NCI-H187 (cell line): ENCODE results near the gene PAK6.

Source experiments
- DNase-seq, 2 experiments: peaks; one replicate each; lab custom pipeline; 2025; lab: John Stamatoyannopoulos, UW

PAK6 gene

DNA sequence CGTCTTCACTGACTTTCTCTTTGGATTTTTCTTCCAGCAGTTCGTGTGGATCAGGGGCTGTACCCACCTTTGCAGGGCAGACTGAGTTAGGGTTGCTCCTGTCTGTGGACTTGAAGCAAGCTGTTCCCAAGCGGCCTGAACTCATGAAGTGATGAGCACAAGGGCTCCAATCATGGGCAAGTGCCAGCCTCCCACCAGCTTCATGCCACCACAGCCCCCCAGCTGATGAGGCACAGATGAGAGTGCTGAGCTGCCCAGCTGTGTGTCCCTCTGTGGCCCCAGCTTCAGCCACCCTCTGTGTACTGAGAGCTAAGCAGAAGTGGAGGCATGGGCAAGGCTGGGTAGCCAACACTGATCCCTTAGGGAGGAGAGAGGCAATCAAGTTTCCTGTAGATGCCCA is 72.1 kb downstream of the PAK6 start:
- DNase-seq: no peak

DNA sequence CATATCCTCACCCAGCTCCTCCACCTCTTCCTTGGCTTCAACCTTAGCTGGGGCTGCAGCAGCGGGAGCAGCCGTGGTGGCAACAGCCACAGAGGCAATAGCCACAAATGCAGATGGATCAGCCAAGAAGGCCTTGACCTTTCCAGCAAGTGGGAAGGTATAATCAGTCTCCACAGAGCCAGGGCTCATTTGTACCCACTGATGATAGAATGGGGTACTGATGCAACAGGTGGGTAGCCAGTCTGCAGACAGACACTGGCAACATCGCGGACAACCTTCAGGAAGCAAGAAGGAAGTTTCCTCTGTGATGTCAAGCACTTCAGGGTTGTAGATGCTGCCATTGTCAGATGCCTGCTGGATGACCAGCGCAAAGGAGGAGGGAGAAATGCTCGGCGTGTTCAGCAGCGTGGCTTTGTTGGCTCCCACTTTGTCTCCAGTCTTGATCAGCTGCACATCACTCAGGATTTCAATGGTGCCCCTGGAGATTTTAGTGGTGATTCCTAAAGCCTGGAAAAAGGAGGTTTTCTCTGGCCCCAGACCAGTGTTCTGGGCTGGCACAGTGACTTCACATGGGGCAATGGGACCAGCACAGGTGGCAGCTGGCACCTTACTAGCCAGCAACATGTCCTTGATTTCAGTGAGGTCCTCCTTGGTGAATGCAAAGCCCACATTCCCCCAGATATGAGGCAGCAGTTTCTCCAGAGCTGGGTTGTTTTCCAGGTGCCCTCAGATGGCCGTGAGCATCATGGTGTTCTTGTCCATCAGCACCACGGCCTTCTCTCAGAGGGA is 73.7 kb downstream of the PAK6 start:
- no peak for DNase-seq

DNA sequence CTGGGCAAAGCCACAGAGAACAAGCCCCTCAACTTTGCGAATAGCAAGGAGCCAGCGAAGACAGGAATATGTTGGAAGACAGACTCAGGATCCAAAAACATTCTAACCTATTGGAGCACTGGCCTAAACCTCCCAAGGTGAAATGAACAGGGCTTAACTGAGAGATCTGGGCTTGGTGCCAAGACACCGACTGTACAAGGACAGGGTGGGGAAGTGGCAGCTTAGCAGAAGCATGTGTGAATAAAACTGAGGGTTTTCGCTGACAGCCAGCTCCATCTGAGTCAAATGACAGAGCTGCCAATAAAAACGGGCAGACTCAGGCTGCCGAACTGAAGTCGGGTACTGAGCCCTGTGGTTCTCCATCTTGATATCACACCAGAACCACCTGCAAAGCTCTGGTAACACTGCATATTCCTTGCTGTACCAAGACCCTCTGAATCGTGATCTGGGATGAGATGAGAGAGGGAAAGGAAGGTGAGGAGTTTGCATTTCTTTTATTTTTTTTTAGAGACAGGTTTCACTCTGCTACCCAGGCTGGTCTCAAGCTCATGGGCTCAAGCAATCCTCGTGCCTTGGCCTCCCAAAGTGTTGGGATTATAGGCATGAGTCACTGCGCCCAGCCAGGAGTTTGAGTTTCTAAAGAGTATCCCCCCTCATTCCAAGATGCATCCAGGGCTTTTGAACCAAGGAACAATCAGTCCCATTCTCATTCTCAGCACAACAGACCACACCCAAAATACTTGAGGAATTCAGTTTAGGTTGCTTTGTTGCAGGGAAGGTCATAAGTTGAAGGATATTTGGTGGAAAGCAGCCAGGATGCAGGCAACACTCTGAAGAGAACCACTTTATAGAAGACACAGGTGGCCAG is 74.9 kb downstream of the PAK6 start:
- DNase-seq: peak in 1 of 2 experiments; percentile 63

DNA sequence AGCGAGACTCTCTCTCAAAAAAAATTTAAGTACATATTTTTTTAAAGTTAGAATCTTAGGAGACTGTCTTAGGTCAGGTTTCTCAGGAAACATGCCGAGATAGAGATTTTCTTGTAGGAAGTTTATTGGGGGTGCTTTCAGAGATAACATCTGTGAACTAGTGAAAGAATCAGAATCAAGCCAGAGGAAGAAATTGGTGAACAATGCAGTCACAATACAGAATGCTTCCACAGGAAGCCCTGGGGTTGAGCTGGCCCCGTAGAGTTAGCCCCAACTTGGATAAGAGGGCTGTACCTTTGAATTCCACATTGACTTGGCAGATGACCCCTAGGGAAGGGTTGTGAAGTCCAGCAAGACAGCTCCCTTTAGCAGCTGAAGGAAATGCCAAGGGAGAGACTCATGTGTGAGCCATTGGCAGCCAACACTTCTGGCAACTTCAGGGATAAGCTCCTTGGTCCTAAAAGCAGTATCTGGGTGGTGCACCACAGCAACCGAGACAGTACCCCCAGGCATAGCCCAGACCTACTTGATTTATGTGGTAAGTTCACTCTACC is 75.9 kb downstream of the PAK6 start:
- no peak for DNase-seq

DNA sequence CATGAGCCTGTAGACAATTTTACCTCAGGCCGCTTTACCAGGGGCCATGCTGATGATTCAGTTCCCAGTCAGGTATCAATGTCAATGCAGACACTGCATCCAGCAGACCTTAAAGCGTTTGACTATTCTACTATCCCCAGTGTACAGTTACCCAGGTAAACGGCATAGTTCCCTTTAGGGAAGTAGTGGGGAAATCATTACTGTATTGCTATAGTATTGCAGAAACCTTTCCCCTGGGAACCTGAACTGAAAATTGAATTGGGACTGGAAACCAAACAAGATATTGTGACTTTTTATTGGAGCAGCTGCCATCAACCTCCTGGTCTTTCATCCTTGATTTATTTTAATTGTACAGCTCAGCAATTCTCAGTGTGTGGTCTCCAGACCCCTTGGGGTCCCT is 78.1 kb downstream of the PAK6 start:
- DNase-seq: no peak

DNA sequence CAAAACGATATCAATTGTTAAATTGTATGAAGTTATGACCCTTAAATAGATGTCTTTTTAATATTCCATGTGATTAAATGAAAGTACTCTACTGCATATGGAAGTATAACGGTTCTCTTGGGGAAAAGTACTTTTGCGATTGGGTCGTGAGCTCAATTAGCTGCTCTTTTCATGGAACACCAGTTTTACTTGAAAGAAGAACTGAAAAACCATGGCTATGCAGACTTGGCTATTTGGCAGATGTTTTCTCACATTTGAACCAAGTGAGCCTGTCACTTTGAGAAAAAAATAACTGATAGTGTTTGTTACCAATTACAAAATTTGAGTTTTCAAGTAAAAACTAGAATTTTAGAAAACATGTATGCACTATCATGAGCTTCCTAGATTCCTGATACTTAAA is 78.7 kb downstream of the PAK6 start:
- DNase-seq: no peak

DNA sequence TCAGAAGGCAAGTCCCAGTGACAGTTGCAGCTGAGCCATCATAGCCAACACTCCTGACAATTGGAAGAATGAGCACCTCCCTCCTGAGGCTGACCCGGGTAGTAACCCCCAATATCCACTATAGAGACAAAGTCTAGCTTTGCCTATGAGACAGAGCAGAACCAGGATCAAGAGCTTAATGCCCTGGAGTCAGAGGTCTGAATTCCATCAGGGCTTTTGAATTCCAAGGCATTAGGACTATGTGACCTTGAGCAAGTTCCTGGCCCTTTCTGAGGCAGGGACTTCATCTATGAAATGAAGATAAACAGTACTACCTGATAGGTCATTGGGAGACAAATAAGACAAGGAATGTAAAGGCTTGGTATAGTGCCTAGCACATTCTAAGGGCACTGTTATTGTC is 81.5 kb downstream of the PAK6 start:
- no peak for DNase-seq

DNA sequence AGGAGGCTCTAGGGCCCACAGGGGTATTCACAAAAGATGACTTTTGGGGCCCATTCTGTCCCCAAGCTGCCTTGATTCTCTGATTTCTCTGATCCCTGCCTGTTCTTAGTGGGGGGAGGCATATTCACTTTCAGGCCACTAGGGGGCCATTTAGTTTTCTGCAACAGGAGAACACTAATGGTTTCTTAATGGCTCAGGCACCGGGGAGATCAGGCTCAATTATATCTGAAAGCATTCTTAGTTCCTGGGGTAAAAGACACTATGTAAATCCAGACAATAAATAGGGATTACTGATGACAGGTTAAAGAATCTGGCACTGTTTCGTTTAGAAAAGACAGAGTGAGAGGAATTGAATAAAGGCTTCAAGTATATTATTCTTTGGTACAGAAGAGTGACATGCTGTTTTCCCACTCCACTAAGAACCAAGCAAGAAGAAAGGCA is 82.1 kb downstream of the PAK6 start:
- peak in 1 of 2 experiments; percentile 43 for DNase-seq

DNA sequence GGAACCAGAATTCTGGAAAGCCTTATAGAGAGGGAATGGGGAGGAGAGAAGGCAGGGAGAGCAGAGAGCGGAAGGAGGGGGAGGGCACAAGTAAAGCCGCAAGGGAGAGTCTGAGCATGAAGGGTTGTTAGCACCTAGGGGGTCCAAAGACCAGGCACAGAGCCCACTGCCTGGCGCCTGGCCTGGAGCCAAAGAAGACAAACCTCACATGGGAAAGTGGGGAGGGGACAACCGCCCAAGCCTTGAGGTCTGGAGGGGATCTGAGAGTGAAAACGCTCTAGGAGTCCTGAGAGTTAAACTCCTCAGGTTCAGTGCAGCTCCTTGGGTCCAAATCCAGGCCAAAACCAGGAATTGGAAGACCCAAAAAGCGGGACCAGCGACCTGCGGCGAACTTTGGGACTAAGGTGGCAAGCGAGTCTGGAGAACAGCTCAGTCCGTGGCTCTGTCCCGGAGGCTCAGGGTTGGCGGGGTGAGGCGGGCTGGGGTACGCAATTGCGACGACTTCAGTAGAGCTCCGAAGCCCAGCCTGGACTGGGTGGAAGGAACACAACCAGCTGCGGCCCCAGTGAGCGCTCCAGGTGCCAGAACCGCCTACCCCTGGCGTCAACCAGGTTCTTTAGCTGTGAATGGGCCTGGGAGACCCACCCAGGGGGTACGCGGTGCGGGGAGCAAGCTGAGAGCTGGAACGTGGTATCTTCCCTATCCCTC is 83.8 kb downstream of the PAK6 start:
- DNase-seq: no peak

DNA sequence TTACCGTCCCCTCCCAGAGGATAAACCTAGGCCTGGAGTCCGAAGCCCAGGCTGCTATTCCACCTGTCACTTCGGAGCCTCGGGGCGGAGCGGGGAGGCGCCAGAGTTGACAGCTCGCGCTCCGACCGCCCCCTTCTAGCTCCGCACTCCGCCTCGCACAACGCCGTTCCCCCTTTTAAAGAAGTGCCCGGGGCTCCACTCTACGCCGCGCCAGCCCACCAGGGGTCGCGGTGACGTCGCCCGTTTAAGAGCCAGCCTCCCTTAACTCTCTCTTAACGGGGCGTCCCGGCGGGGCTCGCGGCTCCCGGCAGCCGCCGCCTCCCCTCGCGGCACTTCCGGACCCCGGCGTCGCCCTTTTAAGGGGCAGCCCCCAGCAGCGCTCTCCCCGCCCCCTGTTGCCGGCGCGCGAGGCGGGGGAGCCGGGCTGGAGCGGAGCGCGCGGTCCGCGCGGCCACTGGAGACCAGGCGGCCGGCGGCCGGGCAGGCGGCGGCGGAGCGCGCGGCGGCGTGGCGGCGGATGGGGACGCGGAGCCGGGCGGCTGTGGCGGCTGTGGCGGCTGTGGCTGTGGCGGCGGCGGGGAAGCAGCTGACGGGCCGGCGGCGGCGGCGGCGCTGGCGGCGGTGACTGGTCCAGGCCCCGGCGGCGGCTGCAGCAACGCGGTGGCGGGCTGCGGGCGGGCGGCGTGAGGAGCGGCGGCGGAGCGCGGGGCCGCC is 84.5 kb downstream of the PAK6 start, which contains the start of gene INAFM2:
Gene INAFM2 (plus strand): TSS at position 454 of the 714 bp plus-strand sequence. CDS start 364 bp downstream, outside the sequence.
- DNase-seq: peak; percentile 67 to 89

DNA sequence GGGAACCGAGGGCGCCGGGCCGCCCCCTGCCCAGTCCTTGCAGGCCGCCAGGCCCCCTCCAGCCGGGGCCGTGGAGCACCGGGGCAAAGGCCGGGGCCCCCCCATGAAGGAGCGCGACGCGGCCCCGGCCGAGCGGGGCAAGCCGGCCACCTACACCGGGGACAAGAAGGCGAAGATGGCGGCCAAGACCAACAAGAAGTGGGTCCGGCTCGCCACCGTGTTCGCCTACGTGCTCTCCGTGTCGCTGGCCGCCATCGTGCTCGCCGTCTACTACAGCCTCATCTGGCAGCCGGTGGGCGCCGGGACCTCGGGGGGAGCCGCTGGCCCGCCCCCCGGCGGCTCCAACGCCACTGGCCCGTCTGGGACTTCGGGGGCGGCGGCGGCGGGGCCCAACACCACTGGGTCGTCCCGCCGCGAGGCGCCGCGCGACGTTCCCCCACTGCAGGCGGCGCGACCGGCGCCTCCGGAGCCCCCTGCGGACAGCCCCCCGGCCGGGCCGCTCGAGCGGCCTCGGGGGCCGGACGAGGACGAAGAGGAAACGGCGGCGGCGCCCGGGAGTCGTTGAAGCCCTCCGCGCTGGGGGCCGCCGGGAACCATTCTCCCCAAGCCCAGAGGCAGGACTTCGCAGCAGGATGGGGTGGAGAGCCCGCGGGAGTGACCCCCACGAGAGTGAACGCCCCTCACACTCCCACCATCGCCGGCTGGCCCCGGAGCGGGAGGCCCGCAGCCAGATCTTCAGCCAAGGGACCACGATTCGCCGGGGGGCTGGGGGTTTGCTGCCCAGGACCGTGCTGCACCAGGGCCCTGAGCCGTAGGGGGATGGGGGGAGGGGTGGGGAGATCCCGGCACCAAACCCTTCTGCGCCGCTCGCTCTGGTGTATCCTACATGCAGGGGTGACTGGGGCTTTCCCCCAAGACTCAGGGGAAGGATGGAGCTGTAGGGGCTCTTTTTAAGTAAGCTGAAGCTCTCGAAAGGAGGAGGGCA is 85.4 kb downstream of the PAK6 start:
- DNase-seq: no peak

DNA sequence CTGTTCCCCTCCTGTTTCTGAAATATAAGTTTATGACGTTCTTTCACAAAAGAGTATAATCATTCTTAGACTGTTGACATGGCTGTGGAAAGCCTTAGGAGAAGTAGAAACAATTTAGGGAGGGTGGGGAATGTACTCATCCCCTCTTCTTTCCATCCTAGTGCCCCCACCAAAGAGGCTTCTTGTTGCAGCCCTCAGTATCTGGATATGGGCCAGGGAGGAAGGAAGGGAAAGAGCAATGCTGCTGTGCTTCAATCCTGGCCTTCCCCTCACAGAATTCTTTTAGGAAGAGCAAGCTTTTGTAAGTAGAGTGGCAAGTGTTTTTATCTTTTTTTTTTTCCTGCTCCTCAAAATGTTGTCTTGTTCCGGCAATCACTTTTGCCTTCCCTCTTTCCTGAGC is 86.3 kb downstream of the PAK6 start:
- DNase-seq: no peak

DNA sequence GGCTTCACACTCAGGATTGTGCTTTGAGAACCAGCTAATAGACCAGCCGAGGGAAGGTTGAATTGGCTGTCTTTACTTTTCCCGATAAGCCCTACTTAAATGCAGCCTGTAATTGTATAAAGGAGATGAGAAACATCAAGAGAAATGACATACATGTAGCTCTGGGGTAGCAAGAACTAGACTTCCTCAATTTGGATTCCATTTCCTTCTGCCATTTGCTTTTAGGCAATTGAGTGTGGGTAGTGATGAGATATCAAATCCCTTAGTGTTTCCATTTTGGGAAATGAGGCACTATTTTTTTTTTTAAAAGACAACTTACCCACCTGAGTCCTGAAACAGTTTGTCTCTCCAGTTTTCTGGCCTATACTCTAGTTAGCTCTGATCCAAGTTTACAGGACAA is 86.8 kb downstream of the PAK6 start:
- DNase-seq: no peak
